ENCODE measurements around the gene LMBRD2.

- no peak for TF ChIP-seq EZH2 (IDR thresholded peaks at IDR 0.05; ENCODE audit: insufficient read depth, low read length)
- TF ChIP-seq CTCF (IDR thresholded peaks at IDR 0.05; ENCODE audit: insufficient read depth, low read depth, low read length) = no peak
Observed at GRCh38 chr5:36155291-36155690, 3.6 kb upstream of the LMBRD2 start.
